Activated naive CD4-positive, alpha-beta T cell treated with anti-CD3 and anti-CD28 coated beads, Interleukin-2, amount 50 U/mL, for 24 hours (primary cell): ENCODE measurements around the gene RAB28.
A peak's percentile ranks its signal among the peaks of the same experiment; 100 is the strongest.
"Not testable (repeated sequence)": the region's sequence is repeated elsewhere in the genome, so short reads cannot be mapped to it uniquely, and the experiment has no call there.

ENCODE experiments used
- H3K27ac Mint-ChIP-seq: one replicate; pipeline ENCODE4 v1.8.0; 2021; ENCODE audit warnings: mild to moderate bottlenecking, mixed read lengths
- H3K27me3 Mint-ChIP-seq: one replicate; pipeline ENCODE4 v1.8.0; 2021; ENCODE audit warnings: mixed read lengths
- H3K36me3 Mint-ChIP-seq: one replicate; pipeline ENCODE4 v1.8.0; 2021; ENCODE audit warnings: mixed read lengths
- H3K4me1 Mint-ChIP-seq: one replicate; pipeline ENCODE4 v1.8.0; 2021; ENCODE audit warnings: mixed read lengths
- H3K4me3 Mint-ChIP-seq: one replicate; pipeline ENCODE4 v1.8.0; 2021; ENCODE audit warnings: mild to moderate bottlenecking, mixed read lengths
- H3K9me3 Mint-ChIP-seq: one replicate; pipeline ENCODE4 v1.8.0; 2021; ENCODE audit warnings: mixed read lengths

Gene RAB28

DNA sequence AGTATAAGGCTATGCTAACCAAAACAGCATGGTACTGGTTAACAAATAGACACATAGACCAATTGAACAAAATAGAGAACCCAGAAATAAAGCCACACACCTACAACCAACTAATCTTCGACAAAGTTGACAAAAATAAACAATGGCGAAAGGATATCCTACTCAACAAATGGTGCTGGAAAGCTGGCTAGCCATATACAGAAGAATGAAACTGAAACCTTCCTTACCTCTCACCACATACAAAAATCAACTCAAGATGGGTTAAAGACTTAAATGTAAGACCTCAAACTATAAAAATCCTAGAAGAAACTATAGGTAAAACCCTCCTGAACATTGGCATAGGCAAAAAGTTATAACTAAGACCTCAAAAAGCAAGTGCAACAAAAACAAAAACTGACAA lies 47.2 kb downstream of the RAB28 start:
- peaks cover 17% of the 10 kb centered on the region for H3K9me3 Mint-ChIP-seq
- no peaks in the 10 kb centered on the region for H3K27me3 Mint-ChIP-seq
- H3K27ac Mint-ChIP-seq, result peak overlapping the region; percentile 3
- peaks cover 51% of the 10 kb centered on the region for H3K4me1 Mint-ChIP-seq
- no peak overlapping the region for H3K4me3 Mint-ChIP-seq
- H3K36me3 Mint-ChIP-seq, result peaks cover 26% of the 10 kb centered on the region

- H3K27ac Mint-ChIP-seq, result no peak overlapping the region
- peaks cover 76% of the 10 kb centered on the region for H3K4me1 Mint-ChIP-seq
- peaks cover 33% of the 10 kb centered on the region for H3K36me3 Mint-ChIP-seq
- peaks cover 17% of the 10 kb centered on the region for H3K9me3 Mint-ChIP-seq
- no peak overlapping the region for H3K4me3 Mint-ChIP-seq
- no peaks in the 10 kb centered on the region for H3K27me3 Mint-ChIP-seq
These were observed 51.7 kb downstream of the RAB28 start for GRCh38 chr4:13432453-13432852.

- Mint-ChIP-seq H3K36me3 (peaks cover 31% of the 10 kb centered on the region), H3K4me3 (no peak overlapping the region), H3K27me3 (no peaks in the 10 kb centered on the region), H3K9me3 (peaks cover 9% of the 10 kb centered on the region), H3K4me1 (peaks cover 65% of the 10 kb centered on the region), H3K27ac (no peak overlapping the region)
These were observed 53.1 kb downstream of the RAB28 start for GRCh38 chr4:13430834-13431568.

- no peaks in the 10 kb centered on the region for H3K27me3 Mint-ChIP-seq
- peaks cover 40% of the 10 kb centered on the region for H3K36me3 Mint-ChIP-seq
- peaks cover 5% of the 10 kb centered on the region for H3K9me3 Mint-ChIP-seq
- peaks cover 43% of the 10 kb centered on the region for H3K4me1 Mint-ChIP-seq
- no peak overlapping the region for H3K27ac Mint-ChIP-seq
- H3K4me3 Mint-ChIP-seq, result no peak overlapping the region
These were observed 56.4 kb downstream of the RAB28 start for GRCh38 chr4:13427599-13428325.

GRCh38 chr4:13415068-13415785 lies 68.9 kb downstream of the RAB28 start:
- Mint-ChIP-seq H3K36me3 (peaks cover 40% of the 10 kb centered on the region), H3K9me3 (peaks cover 14% of the 10 kb centered on the region), H3K27me3 (no peaks in the 10 kb centered on the region), H3K27ac (no peak overlapping the region), H3K4me1 (peaks cover 58% of the 10 kb centered on the region), H3K4me3 (no peak overlapping the region)

DNA sequence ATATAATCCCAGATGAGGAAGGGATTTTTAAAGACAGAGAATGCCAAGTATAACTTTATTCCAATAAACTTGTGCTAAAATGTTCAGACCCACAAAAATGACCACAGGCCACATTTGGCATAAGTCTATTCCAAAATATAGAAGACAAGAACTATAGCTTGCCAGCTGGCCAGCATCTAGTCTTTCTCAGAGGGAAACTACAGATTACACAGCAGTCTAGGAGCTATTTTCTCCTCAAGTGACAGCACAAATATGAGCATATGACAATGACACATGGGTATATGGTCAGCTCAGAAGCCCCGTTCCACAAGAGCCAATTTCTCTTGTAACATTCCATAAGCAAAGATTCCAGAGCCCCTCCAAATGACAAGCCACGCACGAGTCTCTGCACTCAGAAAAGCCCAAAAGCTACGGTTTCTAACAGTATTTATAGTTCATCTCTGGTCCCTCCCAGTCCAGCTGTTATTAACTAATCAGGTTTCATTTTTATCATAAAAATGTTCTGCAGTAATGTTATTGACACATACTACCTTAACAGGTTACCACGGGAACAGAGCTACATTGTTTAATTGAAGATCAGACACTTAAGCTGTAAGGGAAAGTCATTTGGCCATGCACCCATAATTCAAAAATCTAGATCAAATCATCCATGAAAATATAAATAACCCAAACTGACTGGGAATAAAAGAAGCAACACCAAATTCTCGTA lies 70.3 kb downstream of the RAB28 start:
- Mint-ChIP-seq H3K27me3 (no peaks in the 10 kb centered on the region), H3K36me3 (peaks cover 35% of the 10 kb centered on the region), H3K4me3 (no peak overlapping the region), H3K4me1 (peaks cover 50% of the 10 kb centered on the region), H3K27ac (no peak overlapping the region), H3K9me3 (peaks cover 12% of the 10 kb centered on the region)

DNA sequence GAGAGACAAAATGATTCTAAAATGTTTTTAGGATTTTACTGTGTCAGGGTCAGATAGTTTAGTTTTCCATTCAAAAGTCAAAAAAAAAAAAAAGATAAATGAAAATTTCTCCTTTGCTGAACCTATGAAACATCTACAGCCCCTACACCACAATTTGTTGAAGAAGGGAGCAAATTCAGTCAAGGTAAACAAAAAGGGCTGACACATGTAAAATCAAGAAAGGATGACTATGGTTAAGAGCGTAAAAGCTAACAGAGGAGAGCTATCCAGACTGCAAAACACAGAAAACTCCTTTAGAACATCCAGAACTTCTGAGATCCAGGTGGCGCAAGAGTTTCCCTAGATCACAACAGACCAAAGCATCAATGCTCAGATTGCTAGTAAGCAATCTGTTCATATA lies 72.2 kb downstream of the RAB28 start:
- H3K4me3 Mint-ChIP-seq, result no peak overlapping the region
- no peaks in the 10 kb centered on the region for H3K9me3 Mint-ChIP-seq
- peak overlapping the region; percentile 43 for H3K27ac Mint-ChIP-seq
- no peaks in the 10 kb centered on the region for H3K27me3 Mint-ChIP-seq
- peaks cover 30% of the 10 kb centered on the region for H3K36me3 Mint-ChIP-seq
- peaks cover 36% of the 10 kb centered on the region for H3K4me1 Mint-ChIP-seq

DNA sequence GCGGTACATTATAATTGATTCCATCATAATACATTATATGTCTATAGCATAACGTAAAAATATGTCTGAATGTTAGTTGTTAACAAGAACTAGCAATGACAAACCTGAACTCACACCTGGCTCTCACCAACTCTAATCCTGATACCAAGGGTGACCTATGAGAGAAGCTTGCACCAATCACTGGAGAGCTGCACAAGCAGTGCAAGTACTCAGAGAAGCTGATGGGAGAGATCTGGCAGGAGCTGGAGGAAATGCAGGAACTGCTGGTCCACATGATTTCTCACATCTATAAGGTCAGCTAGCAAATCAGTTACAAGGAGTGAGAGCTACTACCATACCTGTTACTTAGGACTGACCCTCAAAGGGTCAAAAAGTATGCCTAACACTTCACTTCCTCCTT lies 74.8 kb downstream of the RAB28 start:
- Mint-ChIP-seq H3K9me3 (no peaks in the 10 kb centered on the region), H3K27ac (no peak overlapping the region), H3K27me3 (no peaks in the 10 kb centered on the region), H3K36me3 (peaks cover 29% of the 10 kb centered on the region), H3K4me1 (peaks cover 26% of the 10 kb centered on the region), H3K4me3 (no peak overlapping the region)

GRCh38 chr4:13406156-13406555 lies 78.0 kb downstream of the RAB28 start:
- not testable (repeated sequence) for H3K27ac Mint-ChIP-seq, H3K4me1 Mint-ChIP-seq, H3K9me3 Mint-ChIP-seq, H3K27me3 Mint-ChIP-seq, H3K4me3 Mint-ChIP-seq
- peaks cover 28% of the 10 kb centered on the region for H3K36me3 Mint-ChIP-seq

DNA sequence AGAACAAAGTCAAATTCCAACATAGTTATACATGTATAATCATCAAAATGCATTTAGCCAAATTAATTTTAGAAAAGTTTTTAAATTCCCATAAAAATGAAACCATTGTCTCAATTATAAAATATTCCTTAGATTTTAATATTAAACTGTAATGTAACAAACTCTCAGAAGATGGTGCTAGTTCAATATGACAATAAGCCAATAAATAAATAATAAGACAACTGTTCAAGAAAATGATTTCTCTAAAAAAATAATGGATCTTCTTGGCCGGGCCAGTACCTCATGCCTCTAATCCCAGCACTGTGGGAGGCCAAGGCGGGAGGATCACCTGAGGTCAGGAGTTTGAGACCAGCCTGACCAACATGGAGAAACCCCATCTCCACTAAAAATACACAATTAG lies 80.3 kb downstream of the RAB28 start:
- H3K36me3 Mint-ChIP-seq, result peaks cover 20% of the 10 kb centered on the region
- H3K27ac Mint-ChIP-seq, result no peak overlapping the region
- H3K4me3 Mint-ChIP-seq, result no peak overlapping the region
- H3K27me3 Mint-ChIP-seq, result no peaks in the 10 kb centered on the region
- H3K4me1 Mint-ChIP-seq, result no peaks in the 10 kb centered on the region
- H3K9me3 Mint-ChIP-seq, result no peaks in the 10 kb centered on the region

- H3K36me3 Mint-ChIP-seq, result peaks cover 20% of the 10 kb centered on the region
- no peaks in the 10 kb centered on the region for H3K4me1 Mint-ChIP-seq
- H3K27me3 Mint-ChIP-seq, result no peaks in the 10 kb centered on the region
- H3K9me3 Mint-ChIP-seq, result no peaks in the 10 kb centered on the region
- no peak overlapping the region for H3K4me3 Mint-ChIP-seq
- no peak overlapping the region for H3K27ac Mint-ChIP-seq
These were observed 80.8 kb downstream of the RAB28 start for GRCh38 chr4:13403326-13403725.

- Mint-ChIP-seq H3K27me3 (no peaks in the 10 kb centered on the region), H3K4me3 (no peak overlapping the region), H3K27ac (no peak overlapping the region), H3K4me1 (peaks cover 2% of the 10 kb centered on the region), H3K9me3 (no peaks in the 10 kb centered on the region), H3K36me3 (peaks cover 11% of the 10 kb centered on the region)
These were observed 84.9 kb downstream of the RAB28 start for GRCh38 chr4:13399257-13399656.

DNA sequence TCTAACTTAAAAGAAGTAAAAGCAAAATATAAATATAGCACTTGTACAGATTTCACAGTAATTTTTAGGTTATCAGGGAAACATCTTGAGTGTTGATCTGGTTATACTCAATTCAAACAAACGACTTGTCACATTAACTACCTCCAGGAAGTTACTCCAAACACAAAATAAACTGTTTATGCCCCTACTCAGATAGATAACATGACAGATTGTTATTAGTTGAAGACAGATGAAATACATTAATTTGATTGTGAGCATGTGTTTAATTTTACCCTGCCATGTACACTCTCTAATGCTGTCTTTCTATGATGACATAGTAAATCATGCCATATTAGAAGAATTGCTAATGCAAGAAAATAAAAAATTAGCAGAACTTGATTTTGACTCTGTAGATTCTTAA lies 88.0 kb downstream of the RAB28 start:
- Mint-ChIP-seq H3K27ac (no peak overlapping the region), H3K36me3 (peaks cover 18% of the 10 kb centered on the region), H3K4me3 (no peak overlapping the region), H3K27me3 (no peaks in the 10 kb centered on the region), H3K9me3 (no peaks in the 10 kb centered on the region), H3K4me1 (peaks cover 3% of the 10 kb centered on the region)

DNA sequence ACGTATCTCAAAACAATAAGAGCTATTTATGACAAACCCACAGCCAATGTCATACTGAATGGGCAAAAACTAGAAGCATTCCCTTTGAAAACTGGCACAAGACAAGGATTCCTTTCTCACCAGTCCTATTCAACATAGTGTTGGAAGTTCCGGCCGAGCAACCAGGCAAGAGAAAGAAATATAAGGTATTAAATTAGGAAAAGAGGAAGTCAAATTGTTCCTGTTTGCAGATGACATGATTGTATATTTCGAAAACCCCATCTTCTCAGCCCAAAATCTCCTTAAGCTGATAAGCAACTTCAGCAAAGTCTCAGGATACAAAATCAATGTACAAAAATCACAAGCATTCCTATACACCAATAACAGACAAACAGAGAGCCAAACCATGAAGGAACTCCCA lies 94.2 kb downstream of the RAB28 start:
- peaks cover 26% of the 10 kb centered on the region for H3K36me3 Mint-ChIP-seq
- H3K4me1 Mint-ChIP-seq, result peaks cover 27% of the 10 kb centered on the region
- H3K4me3 Mint-ChIP-seq, H3K9me3 Mint-ChIP-seq, H3K27me3 Mint-ChIP-seq, H3K27ac Mint-ChIP-seq: not testable (repeated sequence)

GRCh38 chr4:13386405-13387107 lies 97.6 kb downstream of the RAB28 start:
- peaks cover 8% of the 10 kb centered on the region for H3K9me3 Mint-ChIP-seq
- no peak overlapping the region for H3K27ac Mint-ChIP-seq
- no peak overlapping the region for H3K4me3 Mint-ChIP-seq
- no peaks in the 10 kb centered on the region for H3K27me3 Mint-ChIP-seq
- peaks cover 20% of the 10 kb centered on the region for H3K36me3 Mint-ChIP-seq
- H3K4me1 Mint-ChIP-seq, result peaks cover 25% of the 10 kb centered on the region
